ENCODE measurements around the gene PRCC. TPM values are rescaled to one million over a fixed set of nuclear protein-coding genes. Genes with fewer than 3 reads are reported as not detected.

The PRCC gene
- total and polyA plus RNA-seq, 2 of the 13 experiments (the other 11 are each of a cell fraction or from before 2014, with no cell fraction given), result 24.2 to 40.5 TPM

DNA sequence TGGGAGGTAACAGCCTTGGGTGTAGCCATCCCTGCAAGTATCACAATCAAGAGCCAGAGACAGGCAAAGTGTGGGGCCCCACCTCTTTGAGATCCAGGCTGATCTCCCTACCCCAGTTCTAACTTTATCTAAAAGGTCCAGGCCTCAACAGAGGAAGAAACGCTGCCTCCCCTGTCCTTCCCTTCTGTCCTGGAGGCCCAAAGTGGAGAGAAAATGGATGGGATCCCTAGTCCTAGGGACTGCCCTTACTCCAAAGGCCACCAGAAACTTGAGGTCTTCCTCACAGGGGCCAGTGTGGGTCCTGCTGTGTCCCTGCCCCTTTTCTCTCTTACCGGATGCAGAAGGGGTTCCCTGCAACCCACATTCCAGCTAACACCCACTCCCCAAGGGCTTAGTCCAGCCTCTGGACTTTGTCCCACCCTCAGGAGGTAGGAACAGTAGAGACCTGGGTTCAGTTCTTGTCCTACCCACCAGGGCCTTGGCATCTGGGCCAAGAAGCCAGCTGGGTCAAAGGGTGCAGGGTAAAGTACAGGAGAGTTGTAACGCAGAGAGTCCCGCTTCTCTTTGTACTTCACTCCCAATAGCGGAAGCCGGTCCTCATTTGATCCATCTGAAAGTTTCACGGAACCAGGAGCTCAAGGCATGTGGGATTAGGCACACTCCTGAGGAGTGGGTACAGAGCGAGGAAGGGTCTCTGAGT is 17.8 kb upstream of the PRCC start (continued):
- TF ChIP-seq, protein P1, sequence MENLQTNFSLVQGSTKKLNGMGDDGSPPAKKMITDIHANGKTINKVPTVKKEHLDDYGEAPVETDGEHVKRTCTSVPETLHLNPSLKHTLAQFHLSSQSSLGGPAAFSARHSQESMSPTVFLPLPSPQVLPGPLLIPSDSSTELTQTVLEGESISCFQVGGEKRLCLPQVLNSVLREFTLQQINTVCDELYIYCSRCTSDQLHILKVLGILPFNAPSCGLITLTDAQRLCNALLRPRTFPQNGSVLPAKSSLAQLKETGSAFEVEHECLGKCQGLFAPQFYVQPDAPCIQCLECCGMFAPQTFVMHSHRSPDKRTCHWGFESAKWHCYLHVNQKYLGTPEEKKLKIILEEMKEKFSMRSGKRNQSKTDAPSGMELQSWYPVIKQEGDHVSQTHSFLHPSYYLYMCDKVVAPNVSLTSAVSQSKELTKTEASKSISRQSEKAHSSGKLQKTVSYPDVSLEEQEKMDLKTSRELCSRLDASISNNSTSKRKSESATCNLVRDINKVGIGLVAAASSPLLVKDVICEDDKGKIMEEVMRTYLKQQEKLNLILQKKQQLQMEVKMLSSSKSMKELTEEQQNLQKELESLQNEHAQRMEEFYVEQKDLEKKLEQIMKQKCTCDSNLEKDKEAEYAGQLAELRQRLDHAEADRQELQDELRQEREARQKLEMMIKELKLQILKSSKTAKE (CRISPR knock-in tag; IDR thresholded peaks at IDR 0.05; ENCODE audit: borderline replicate concordance), result no peak
- TF ChIP-seq, protein P2, sequence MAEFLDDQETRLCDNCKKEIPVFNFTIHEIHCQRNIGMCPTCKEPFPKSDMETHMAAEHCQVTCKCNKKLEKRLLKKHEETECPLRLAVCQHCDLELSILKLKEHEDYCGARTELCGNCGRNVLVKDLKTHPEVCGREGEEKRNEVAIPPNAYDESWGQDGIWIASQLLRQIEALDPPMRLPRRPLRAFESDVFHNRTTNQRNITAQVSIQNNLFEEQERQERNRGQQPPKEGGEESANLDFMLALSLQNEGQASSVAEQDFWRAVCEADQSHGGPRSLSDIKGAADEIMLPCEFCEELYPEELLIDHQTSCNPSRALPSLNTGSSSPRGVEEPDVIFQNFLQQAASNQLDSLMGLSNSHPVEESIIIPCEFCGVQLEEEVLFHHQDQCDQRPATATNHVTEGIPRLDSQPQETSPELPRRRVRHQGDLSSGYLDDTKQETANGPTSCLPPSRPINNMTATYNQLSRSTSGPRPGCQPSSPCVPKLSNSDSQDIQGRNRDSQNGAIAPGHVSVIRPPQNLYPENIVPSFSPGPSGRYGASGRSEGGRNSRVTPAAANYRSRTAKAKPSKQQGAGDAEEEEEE (CRISPR knock-in tag; IDR thresholded peaks at IDR 0.05; ENCODE audit: borderline replicate concordance), result no peak
- TF ChIP-seq, protein P3, sequence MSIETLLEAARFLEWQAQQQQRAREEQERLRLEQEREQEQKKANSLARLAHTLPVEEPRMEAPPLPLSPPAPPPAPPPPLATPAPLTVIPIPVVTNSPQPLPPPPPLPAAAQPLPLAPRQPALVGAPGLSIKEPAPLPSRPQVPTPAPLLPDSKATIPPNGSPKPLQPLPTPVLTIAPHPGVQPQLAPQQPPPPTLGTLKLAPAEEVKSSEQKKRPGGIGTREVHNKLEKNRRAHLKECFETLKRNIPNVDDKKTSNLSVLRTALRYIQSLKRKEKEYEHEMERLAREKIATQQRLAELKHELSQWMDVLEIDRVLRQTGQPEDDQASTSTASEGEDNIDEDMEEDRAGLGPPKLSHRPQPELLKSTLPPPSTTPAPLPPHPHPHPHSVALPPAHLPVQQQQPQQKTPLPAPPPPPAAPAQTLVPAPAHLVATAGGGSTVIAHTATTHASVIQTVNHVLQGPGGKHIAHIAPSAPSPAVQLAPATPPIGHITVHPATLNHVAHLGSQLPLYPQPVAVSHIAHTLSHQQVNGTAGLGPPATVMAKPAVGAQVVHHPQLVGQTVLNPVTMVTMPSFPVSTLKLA (IDR thresholded peaks at IDR 0.05), result no peak
- TF ChIP-seq ZSCAN31 (CRISPR knock-in tag; IDR thresholded peaks at IDR 0.05; ENCODE audit: low read depth) (no peak), PRPF4 (IDR thresholded peaks at IDR 0.05; ENCODE audit: low read depth, low read length, poor library complexity, severe bottlenecking) (no peak), ZSCAN21 (CRISPR knock-in tag; IDR thresholded peaks at IDR 0.05; ENCODE audit: borderline replicate concordance) (no peak), MIXL1 (CRISPR knock-in tag; IDR thresholded peaks at IDR 0.05) (no peak), PHB2 (IDR thresholded peaks at IDR 0.05; ENCODE audit: partially characterized antibody) (no peak), GATA4 (IDR thresholded peaks at IDR 0.05; ENCODE audit: borderline replicate concordance, low read depth) (no peak), ELF3 (CRISPR knock-in tag; IDR thresholded peaks at IDR 0.05) (no peak), ZNF790 (CRISPR knock-in tag; IDR thresholded peaks at IDR 0.05; ENCODE audit: borderline replicate concordance) (no peak), ZNF430 (CRISPR knock-in tag; IDR thresholded peaks at IDR 0.05) (no peak), ZNF264 (CRISPR knock-in tag; IDR thresholded peaks at IDR 0.05) (no peak), ZNF572 (CRISPR knock-in tag; IDR thresholded peaks at IDR 0.05) (no peak)
- TF ChIP-seq, protein P4, sequence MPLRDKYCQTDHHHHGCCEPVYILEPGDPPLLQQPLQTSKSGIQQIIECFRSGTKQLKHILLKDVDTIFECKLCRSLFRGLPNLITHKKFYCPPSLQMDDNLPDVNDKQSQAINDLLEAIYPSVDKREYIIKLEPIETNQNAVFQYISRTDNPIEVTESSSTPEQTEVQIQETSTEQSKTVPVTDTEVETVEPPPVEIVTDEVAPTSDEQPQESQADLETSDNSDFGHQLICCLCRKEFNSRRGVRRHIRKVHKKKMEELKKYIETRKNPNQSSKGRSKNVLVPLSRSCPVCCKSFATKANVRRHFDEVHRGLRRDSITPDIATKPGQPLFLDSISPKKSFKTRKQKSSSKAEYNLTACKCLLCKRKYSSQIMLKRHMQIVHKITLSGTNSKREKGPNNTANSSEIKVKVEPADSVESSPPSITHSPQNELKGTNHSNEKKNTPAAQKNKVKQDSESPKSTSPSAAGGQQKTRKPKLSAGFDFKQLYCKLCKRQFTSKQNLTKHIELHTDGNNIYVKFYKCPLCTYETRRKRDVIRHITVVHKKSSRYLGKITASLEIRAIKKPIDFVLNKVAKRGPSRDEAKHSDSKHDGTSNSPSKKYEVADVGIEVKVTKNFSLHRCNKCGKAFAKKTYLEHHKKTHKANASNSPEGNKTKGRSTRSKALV (CRISPR knock-in tag; IDR thresholded peaks at IDR 0.05), result no peak
- TF ChIP-seq, protein P5, sequence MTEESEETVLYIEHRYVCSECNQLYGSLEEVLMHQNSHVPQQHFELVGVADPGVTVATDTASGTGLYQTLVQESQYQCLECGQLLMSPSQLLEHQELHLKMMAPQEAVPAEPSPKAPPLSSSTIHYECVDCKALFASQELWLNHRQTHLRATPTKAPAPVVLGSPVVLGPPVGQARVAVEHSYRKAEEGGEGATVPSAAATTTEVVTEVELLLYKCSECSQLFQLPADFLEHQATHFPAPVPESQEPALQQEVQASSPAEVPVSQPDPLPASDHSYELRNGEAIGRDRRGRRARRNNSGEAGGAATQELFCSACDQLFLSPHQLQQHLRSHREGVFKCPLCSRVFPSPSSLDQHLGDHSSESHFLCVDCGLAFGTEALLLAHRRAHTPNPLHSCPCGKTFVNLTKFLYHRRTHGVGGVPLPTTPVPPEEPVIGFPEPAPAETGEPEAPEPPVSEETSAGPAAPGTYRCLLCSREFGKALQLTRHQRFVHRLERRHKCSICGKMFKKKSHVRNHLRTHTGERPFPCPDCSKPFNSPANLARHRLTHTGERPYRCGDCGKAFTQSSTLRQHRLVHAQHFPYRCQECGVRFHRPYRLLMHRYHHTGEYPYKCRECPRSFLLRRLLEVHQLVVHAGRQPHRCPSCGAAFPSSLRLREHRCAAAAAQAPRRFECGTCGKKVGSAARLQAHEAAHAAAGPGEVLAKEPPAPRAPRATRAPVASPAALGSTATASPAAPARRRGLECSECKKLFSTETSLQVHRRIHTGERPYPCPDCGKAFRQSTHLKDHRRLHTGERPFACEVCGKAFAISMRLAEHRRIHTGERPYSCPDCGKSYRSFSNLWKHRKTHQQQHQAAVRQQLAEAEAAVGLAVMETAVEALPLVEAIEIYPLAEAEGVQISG (CRISPR knock-in tag; IDR thresholded peaks at IDR 0.05), result no peak
